ENCODE data around the gene SLC9A9. TPM values are rescaled to one million over a fixed set of nuclear protein-coding genes. Genes with fewer than 3 reads are reported as not detected.

The SLC9A9 gene
- total and polyA plus RNA-seq, 2 donors (not counting 1 experiment from before 2014, with no cell fraction given): 14.3 to 74.0 TPM

GRCh38 chr3:143265501-143266070, 582.7 kb downstream of the SLC9A9 start:
- TF ChIP-seq EZH2 (IDR thresholded peaks at IDR 0.05; ENCODE audit: low read length, missing control alignments): no peak
- TF ChIP-seq, protein P1, sequence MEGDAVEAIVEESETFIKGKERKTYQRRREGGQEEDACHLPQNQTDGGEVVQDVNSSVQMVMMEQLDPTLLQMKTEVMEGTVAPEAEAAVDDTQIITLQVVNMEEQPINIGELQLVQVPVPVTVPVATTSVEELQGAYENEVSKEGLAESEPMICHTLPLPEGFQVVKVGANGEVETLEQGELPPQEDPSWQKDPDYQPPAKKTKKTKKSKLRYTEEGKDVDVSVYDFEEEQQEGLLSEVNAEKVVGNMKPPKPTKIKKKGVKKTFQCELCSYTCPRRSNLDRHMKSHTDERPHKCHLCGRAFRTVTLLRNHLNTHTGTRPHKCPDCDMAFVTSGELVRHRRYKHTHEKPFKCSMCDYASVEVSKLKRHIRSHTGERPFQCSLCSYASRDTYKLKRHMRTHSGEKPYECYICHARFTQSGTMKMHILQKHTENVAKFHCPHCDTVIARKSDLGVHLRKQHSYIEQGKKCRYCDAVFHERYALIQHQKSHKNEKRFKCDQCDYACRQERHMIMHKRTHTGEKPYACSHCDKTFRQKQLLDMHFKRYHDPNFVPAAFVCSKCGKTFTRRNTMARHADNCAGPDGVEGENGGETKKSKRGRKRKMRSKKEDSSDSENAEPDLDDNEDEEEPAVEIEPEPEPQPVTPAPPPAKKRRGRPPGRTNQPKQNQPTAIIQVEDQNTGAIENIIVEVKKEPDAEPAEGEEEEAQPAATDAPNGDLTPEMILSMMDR (conservative IDR thresholded peaks at IDR 0.05 in 1 of 2, IDR thresholded peaks at IDR 0.05 in 1 of 2; ENCODE audit: low read depth in 1 of 2, low read length in 2 of 2): no peak
- H3K4me2 ChIP-seq (ENCODE audit: extremely low read depth, insufficient read depth, low read length): no peak overlapping the region
- DNase-seq (ENCODE audit: low read depth in 2 of 2): peak in 1 of 2 donors; percentile 20

GRCh38 chr3:143263852-143264513, 584.3 kb downstream of the SLC9A9 start:
- no peak overlapping the region for H3K4me2 ChIP-seq (ENCODE audit: extremely low read depth, insufficient read depth, low read length)
- H2AFZ ChIP-seq (ENCODE audit: low read length): no peak overlapping the region
- H3K4me3 ChIP-seq (replicated peaks in 1 of 4; ENCODE audit: control extremely low read depth in 1 of 4, insufficient read depth in 1 of 4, low read depth in 3 of 4, low read length in 4 of 4): no peak overlapping the region
- no peak overlapping the region for H3K27ac ChIP-seq (ENCODE audit: insufficient read depth, low read length)
- no peaks in the 10 kb centered on the region for H3K4me1 ChIP-seq (ENCODE audit: control insufficient read depth, extremely low read depth, insufficient read depth, low read length)
- no peak overlapping the region for H3K9ac ChIP-seq (ENCODE audit: insufficient read depth, low read length)
- no peaks in the 10 kb centered on the region for H3K79me2 ChIP-seq (ENCODE audit: control insufficient read depth, insufficient read depth, low read length)
- no peaks in the 10 kb centered on the region for H3K27me3 ChIP-seq (ENCODE audit: control insufficient read depth, insufficient read depth, low read length)
- H4K20me1 ChIP-seq (ENCODE audit: control insufficient read depth, extremely low read depth, insufficient read depth, low read length): no peaks in the 10 kb centered on the region
- TF ChIP-seq, protein P1 (conservative IDR thresholded peaks at IDR 0.05 in 1 of 2, IDR thresholded peaks at IDR 0.05 in 1 of 2; ENCODE audit: low read depth in 1 of 2, low read length in 2 of 2): no peak
- no peak for TF ChIP-seq EZH2 (IDR thresholded peaks at IDR 0.05; ENCODE audit: low read length, missing control alignments)
- no peak for DNase-seq (ENCODE audit: low read depth in 2 of 2)
- H3K36me3 ChIP-seq (ENCODE audit: control insufficient read depth, insufficient read depth, low read length): no peaks in the 10 kb centered on the region
- H3K9me3 ChIP-seq (ENCODE audit: control insufficient read depth, insufficient read depth, low read depth, low read length): no peaks in the 10 kb centered on the region

More at GRCh38 chr3:143265501-143266070, 582.7 kb downstream of the SLC9A9 start:
- Histone ChIP-seq H3K79me2 (ENCODE audit: control insufficient read depth, insufficient read depth, low read length) (no peaks in the 10 kb centered on the region), H2AFZ (ENCODE audit: low read length) (no peak overlapping the region), H3K9me3 (ENCODE audit: control insufficient read depth, insufficient read depth, low read depth, low read length) (no peaks in the 10 kb centered on the region), H3K4me1 (ENCODE audit: control insufficient read depth, extremely low read depth, insufficient read depth, low read length) (no peaks in the 10 kb centered on the region), H4K20me1 (ENCODE audit: control insufficient read depth, extremely low read depth, insufficient read depth, low read length) (no peaks in the 10 kb centered on the region), H3K9ac (ENCODE audit: insufficient read depth, low read length) (no peak overlapping the region), H3K27ac (ENCODE audit: insufficient read depth, low read length) (no peak overlapping the region), H3K4me3 (replicated peaks in 1 of 4; ENCODE audit: control extremely low read depth in 1 of 4, insufficient read depth in 1 of 4, low read depth in 3 of 4, low read length in 4 of 4) (no peak overlapping the region), H3K36me3 (ENCODE audit: control insufficient read depth, insufficient read depth, low read length) (no peaks in the 10 kb centered on the region), H3K27me3 (ENCODE audit: control insufficient read depth, insufficient read depth, low read length) (no peaks in the 10 kb centered on the region)

DNA sequence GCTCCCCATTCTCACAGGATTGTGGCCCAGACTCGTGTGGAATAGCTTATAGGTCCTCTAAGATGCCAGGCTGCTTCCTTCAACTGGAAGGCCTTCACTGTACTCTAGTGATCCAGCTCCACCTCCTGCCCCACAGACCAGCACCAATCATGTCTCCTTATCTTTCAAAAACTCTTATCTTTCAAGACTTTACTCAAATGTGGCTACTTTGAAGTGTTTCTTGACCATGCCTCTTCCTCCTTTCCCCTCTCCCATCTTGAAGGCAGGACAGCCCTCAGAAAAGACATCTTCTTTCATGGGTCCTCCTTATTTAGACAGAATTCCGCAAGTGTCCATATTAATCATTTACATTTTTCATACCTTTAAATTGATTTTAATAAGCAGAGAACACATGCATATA, 586.4 kb downstream of the SLC9A9 start:
- no peak overlapping the region for H3K4me3 ChIP-seq (replicated peaks in 1 of 4; ENCODE audit: control extremely low read depth in 1 of 4, insufficient read depth in 1 of 4, low read depth in 3 of 4, low read length in 4 of 4)
- no peak for TF ChIP-seq EZH2 (IDR thresholded peaks at IDR 0.05; ENCODE audit: low read length, missing control alignments)
- TF ChIP-seq, protein P1 (conservative IDR thresholded peaks at IDR 0.05 in 1 of 2, IDR thresholded peaks at IDR 0.05 in 1 of 2; ENCODE audit: low read depth in 1 of 2, low read length in 2 of 2): no peak
- H3K79me2 ChIP-seq (ENCODE audit: control insufficient read depth, insufficient read depth, low read length): no peaks in the 10 kb centered on the region
- no peak for DNase-seq (ENCODE audit: low read depth in 2 of 2)
- H3K4me1 ChIP-seq (ENCODE audit: control insufficient read depth, extremely low read depth, insufficient read depth, low read length): no peaks in the 10 kb centered on the region
- H3K4me2 ChIP-seq (ENCODE audit: extremely low read depth, insufficient read depth, low read length): no peak overlapping the region
- H3K9ac ChIP-seq (ENCODE audit: insufficient read depth, low read length): no peak overlapping the region
- H3K9me3 ChIP-seq (ENCODE audit: control insufficient read depth, insufficient read depth, low read depth, low read length): no peaks in the 10 kb centered on the region
- H2AFZ ChIP-seq (ENCODE audit: low read length): no peak overlapping the region
- H3K36me3 ChIP-seq (ENCODE audit: control insufficient read depth, insufficient read depth, low read length): no peaks in the 10 kb centered on the region
- H3K27ac ChIP-seq (ENCODE audit: insufficient read depth, low read length): no peak overlapping the region
- no peaks in the 10 kb centered on the region for H4K20me1 ChIP-seq (ENCODE audit: control insufficient read depth, extremely low read depth, insufficient read depth, low read length)
- no peaks in the 10 kb centered on the region for H3K27me3 ChIP-seq (ENCODE audit: control insufficient read depth, insufficient read depth, low read length)

Measured in fibroblast of lung (primary cell).